HG03135 (cell line): ENCODE measurements around the gene ARRDC2.

Experiments
- ATAC-seq: cut with Tn5 transposase; IDR thresholded peaks from one replicate; pipeline ENCODE4 v1.9.1; 2021; ENCODE audit warnings: mild to moderate bottlenecking, moderate library complexity; ENCODE audit not compliant: unreplicated experiment

Gene ARRDC2

DNA sequence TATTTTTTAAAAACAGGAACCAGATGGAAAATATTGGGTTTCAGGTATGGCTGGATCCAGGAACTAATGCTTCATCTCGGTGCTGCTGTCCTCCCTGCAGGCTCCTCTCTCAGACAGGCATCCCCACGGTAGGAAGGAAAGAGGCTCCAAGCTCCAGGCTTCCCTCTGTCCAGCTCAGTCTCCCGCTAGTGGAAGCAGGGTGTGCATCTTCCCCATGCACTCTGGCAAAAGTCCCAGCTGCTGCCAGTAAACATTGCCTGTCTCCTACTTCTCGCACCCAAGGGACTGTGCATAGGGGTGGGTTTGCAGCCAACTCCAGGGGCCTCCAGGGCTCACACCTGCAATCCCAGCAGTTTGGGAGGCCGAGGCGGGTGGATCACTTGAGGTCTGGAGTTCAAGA lies 49.6 kb downstream of the ARRDC2 start:
- no peak for ATAC-seq

- ATAC-seq: no peak
Observed at GRCh38 chr19:18058208-18059009, 50.4 kb downstream of the ARRDC2 start.

GRCh38 chr19:18059297-18059696 lies 51.3 kb downstream of the ARRDC2 start:
- ATAC-seq: no peak

GRCh38 chr19:18059902-18060301 lies 51.9 kb downstream of the ARRDC2 start:
- no peak for ATAC-seq

GRCh38 chr19:18060472-18060871 lies 52.5 kb downstream of the ARRDC2 start:
- no peak for ATAC-seq

GRCh38 chr19:18062028-18062427 lies 54.1 kb downstream of the ARRDC2 start:
- ATAC-seq: no peak

DNA sequence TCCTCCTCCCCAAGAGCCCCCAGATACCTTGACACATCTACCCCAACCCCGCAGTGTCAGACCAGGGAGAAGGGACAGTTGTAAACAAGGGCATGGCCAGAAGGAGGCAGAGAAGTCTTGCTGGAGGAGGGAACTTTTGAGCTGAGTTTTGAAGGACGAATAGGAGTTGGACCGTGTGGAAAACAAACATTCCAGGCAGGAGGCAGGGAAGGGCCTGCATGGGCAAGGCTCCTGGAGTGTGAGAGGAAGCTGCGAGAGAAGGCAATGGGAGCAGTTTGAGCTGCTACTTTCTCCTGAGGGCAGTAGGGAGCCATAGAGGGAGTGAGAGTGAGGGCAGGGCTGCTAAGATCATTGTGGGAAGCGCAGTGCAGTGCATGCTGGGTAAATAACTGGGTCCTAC lies 55.5 kb downstream of the ARRDC2 start:
- ATAC-seq: no peak
